SU-DHL-6 (cell line): ENCODE results near the gene RPTOR.

Experiments used
- H2AFZ ChIP-seq: fragments of 200-600 bp; sonication (generic); 2 replicates; pipeline ENCODE4 v1.6.1; 2014; ENCODE audit warnings: low read depth, mild to moderate bottlenecking, moderate library complexity, mixed read lengths, antibody characterized with exemption, low read length; ENCODE audit not compliant: severe bottlenecking
- H3F3A ChIP-seq: fragments of 200-600 bp; shearing (Covaris generic); 2 replicates; pipeline ENCODE4 v1.6.0; 2016; ENCODE audit warnings: antibody characterized with exemption, mild to moderate bottlenecking; ENCODE audit not compliant: insufficient read depth
- H3K27ac ChIP-seq: fragments of 200-600 bp; sonication (generic); 2 replicates; pipeline ENCODE4 v1.5.1; 2016; ENCODE audit warnings: low read depth, mild to moderate bottlenecking, low read length, moderate library complexity, mixed read lengths
- H3K27me3 ChIP-seq: fragments of 200-600 bp; sonication (generic), shearing (Covaris generic); 2 replicates; pipeline ENCODE4 v1.6.0; 2014; ENCODE audit warnings: mild to moderate bottlenecking, low read length
- H3K36me3 ChIP-seq: fragments of 200-600 bp; sonication (generic); 2 replicates; pipeline ENCODE4 v1.6.1; 2014; ENCODE audit warnings: mild to moderate bottlenecking, low read length, mixed read lengths
- H3K4me2 ChIP-seq: fragments of 300-600, 200-600 bp; shearing (Covaris generic), sonication (generic); 2 replicates; pipeline ENCODE4 v1.6.0; 2014; ENCODE audit warnings: low read length, low read depth, mild to moderate bottlenecking; ENCODE audit not compliant: poor library complexity, severe bottlenecking
- H3K4me3 ChIP-seq: fragments of 200-600 bp; sonication (generic); 2 replicates; pipeline ENCODE4 v1.5.1; 2014; ENCODE audit warnings: antibody characterized with exemption, low read length, mild to moderate bottlenecking, mixed read lengths; ENCODE audit not compliant: insufficient read depth, poor library complexity, severe bottlenecking
- H3K79me2 ChIP-seq: fragments of 200-600 bp; sonication (generic); 2 replicates; pipeline ENCODE4 v1.6.1; 2014; ENCODE audit warnings: mild to moderate bottlenecking, low read length, moderate library complexity; ENCODE audit not compliant: insufficient read depth
- H3K9ac ChIP-seq: fragments of 200-600 bp; sonication (generic); 2 replicates; pipeline ENCODE4 v1.7.0; 2014; ENCODE audit warnings: mild to moderate bottlenecking, low read length
- H3K9me2 ChIP-seq: fragments of 200-600 bp; sonication (generic); replicated peaks from 2 replicates; pipeline ENCODE4 v1.6.1; 2014; ENCODE audit warnings: low read length; ENCODE audit not compliant: insufficient read depth
- H3K9me3 ChIP-seq: fragments of 200-600 bp; sonication (generic); 2 replicates; pipeline ENCODE4 v1.6.1; 2014; ENCODE audit warnings: low read length, mixed read lengths; ENCODE audit not compliant: insufficient read depth
- H4K20me1 ChIP-seq: fragments of 200-600 bp; sonication (generic); 2 replicates; pipeline ENCODE4 v1.6.1; 2014; ENCODE audit warnings: low read depth, mild to moderate bottlenecking, antibody characterized with exemption, low read length, moderate library complexity, mixed read lengths
- CTCF ChIP-seq: fragments of 200-600 bp; sonication (generic); IDR thresholded peaks from one replicate; pipeline ENCODE4 v1.5.1; 2017; ENCODE audit warnings: antibody characterized with exemption, mild to moderate bottlenecking, low read length, moderate library complexity; ENCODE audit not compliant: insufficient read depth, poor library complexity, severe bottlenecking
- EZH2phosphoT487 ChIP-seq: fragments of 200-600 bp; sonication (generic), shearing (Covaris generic); conservative IDR thresholded peaks from 2 replicates; pipeline ENCODE4 v1.6.1; 2018; ENCODE audit warnings: mild to moderate bottlenecking, antibody characterized with exemption, low read length, moderate library complexity, mixed read lengths

The RPTOR gene

DNA sequence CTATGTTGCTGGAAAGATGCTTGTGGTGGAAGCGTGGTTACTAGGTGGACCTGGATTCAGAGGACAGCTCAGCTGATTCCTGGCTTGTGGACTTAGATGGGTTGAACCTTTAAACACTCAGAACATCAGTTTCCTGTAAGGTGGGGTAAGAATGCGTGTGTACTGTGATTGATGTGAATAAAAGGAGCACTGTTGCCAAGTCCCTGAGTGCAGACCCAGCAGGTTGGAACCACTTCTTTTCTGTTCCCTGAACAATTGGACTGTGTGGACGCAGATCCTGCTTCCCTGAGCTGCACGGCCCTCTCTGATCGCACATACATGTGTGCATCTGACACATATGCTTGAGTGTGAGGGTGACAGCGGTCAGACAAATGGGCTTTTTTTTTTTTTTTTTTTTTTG is 37.5 kb downstream of the RPTOR start:
- Histone ChIP-seq H3K9me3 (no peaks in the 10 kb centered on the region), H4K20me1 (0 out of 2 replicates have a peak, but pooled peaks cover 3% of the 10 kb centered on the region), H3F3A (no peaks in the 10 kb centered on the region), H3K27me3 (no peaks in the 10 kb centered on the region), H3K4me2 (no peak overlapping the region), H3K36me3 (no peaks in the 10 kb centered on the region), H3K4me3 (no peak overlapping the region), H3K9ac (no peak overlapping the region), H2AFZ (no peak overlapping the region), H3K27ac (no peak overlapping the region), H3K79me2 (peaks cover 52% of the 10 kb centered on the region), H3K9me2 (no peaks in the 10 kb centered on the region)
- TF ChIP-seq CTCF: no peak
- TF ChIP-seq EZH2phosphoT487: no peak

- Histone ChIP-seq H3K36me3 (no peaks in the 10 kb centered on the region), H3K79me2 (peaks cover 51% of the 10 kb centered on the region)
Observed at GRCh38 chr17:80584176-80584905, 39.7 kb downstream of the RPTOR start.

GRCh38 chr17:80585890-80586845 is 41.5 kb downstream of the RPTOR start:
- Histone ChIP-seq H4K20me1 (no peaks in the 10 kb centered on the region), H3K9me3 (no peaks in the 10 kb centered on the region), H3K9ac (no peak overlapping the region), H3K9me2 (no peaks in the 10 kb centered on the region), H3K36me3 (no peaks in the 10 kb centered on the region), H3K27ac (no peak overlapping the region), H3K4me3 (no peak overlapping the region), H3K4me2 (no peak overlapping the region), H3F3A (no peaks in the 10 kb centered on the region), H2AFZ (no peak overlapping the region), H3K27me3 (no peaks in the 10 kb centered on the region), H3K79me2 (peaks cover 50% of the 10 kb centered on the region)
- TF ChIP-seq EZH2phosphoT487 (no peak), CTCF (no peak)

More at GRCh38 chr17:80584176-80584905, 39.7 kb downstream of the RPTOR start:
- Histone ChIP-seq H3K9me3 (no peaks in the 10 kb centered on the region), H2AFZ (no peak overlapping the region), H3K27me3 (no peaks in the 10 kb centered on the region), H3F3A (no peaks in the 10 kb centered on the region), H3K9ac (no peak overlapping the region), H3K4me3 (no peak overlapping the region), H3K4me2 (no peak overlapping the region), H4K20me1 (0 out of 2 replicates have a peak, but pooled peaks cover 3% of the 10 kb centered on the region), H3K9me2 (no peaks in the 10 kb centered on the region), H3K27ac (no peak overlapping the region)
- TF ChIP-seq CTCF: no peak
- TF ChIP-seq EZH2phosphoT487: no peak
